KG1 (cell line): ENCODE results near the gene NACC1.

Experiments used
- DNase-seq: peaks from one replicate; lab custom pipeline; 2025; lab: John Stamatoyannopoulos, UW

NACC1 gene

GRCh38 chr19:13120817-13121216, 2.8 kb downstream of the NACC1 start:
- DNase-seq: no peak

GRCh38 chr19:13121551-13122274, 3.6 kb downstream of the NACC1 start:
- DNase-seq: no peak

GRCh38 chr19:13122275-13122878, 4.3 kb downstream of the NACC1 start:
- DNase-seq: no peak

- no peak for DNase-seq
Observed at GRCh38 chr19:13122980-13123957, 5.2 kb downstream of the NACC1 start.

GRCh38 chr19:13127051-13127450, 9.0 kb downstream of the NACC1 start:
- DNase-seq: no peak

GRCh38 chr19:13127811-13128575, 9.9 kb downstream of the NACC1 start:
- DNase-seq: no peak

- no peak for DNase-seq
Observed at GRCh38 chr19:13128583-13128982, 10.5 kb downstream of the NACC1 start.

- DNase-seq: no peak
Observed at GRCh38 chr19:13129384-13129783, 11.3 kb downstream of the NACC1 start.

GRCh38 chr19:13130886-13131490, 12.9 kb downstream of the NACC1 start:
- no peak for DNase-seq

GRCh38 chr19:13132471-13133180, 14.6 kb downstream of the NACC1 start:
- peak; percentile 14 for DNase-seq

GRCh38 chr19:13133241-13133870, 15.3 kb downstream of the NACC1 start:
- DNase-seq: no peak

GRCh38 chr19:13134626-13135025, 16.6 kb downstream of the NACC1 start:
- no peak for DNase-seq

- DNase-seq: no peak
Observed at GRCh38 chr19:13135068-13136062, 17.3 kb downstream of the NACC1 start.

GRCh38 chr19:13137290-13137794, 19.3 kb downstream of the NACC1 start:
- no peak for DNase-seq

GRCh38 chr19:13138171-13138915, 20.3 kb downstream of the NACC1 start:
- no peak for DNase-seq

- DNase-seq: no peak
Observed at GRCh38 chr19:13138916-13139198, 20.8 kb downstream of the NACC1 start.

GRCh38 chr19:13139633-13140311, 21.7 kb downstream of the NACC1 start:
- DNase-seq: no peak
